ENCODE data around the gene TM2D3.

GRCh38 chr15:101694261-101694660 lies 42.1 kb upstream of the TM2D3 start:
- no peak for TF ChIP-seq POLR2AphosphoS5 (IDR thresholded peaks at IDR 0.05)
- TF ChIP-seq CTCF (IDR thresholded peaks at IDR 0.05), result no peak

Measured in prostate gland (tissue), 2 donors.